NCI-H510A (cell line): ENCODE data around the gene SETD1A.

Source experiments
- DNase-seq: peaks from one replicate; lab custom pipeline; 2025; lab: John Stamatoyannopoulos, UW

Gene SETD1A

GRCh38 chr16:30982548-30983288 is 25.2 kb downstream of the SETD1A start:
- no peak for DNase-seq

GRCh38 chr16:30983289-30983889 is 25.8 kb downstream of the SETD1A start:
- DNase-seq: no peak

DNA sequence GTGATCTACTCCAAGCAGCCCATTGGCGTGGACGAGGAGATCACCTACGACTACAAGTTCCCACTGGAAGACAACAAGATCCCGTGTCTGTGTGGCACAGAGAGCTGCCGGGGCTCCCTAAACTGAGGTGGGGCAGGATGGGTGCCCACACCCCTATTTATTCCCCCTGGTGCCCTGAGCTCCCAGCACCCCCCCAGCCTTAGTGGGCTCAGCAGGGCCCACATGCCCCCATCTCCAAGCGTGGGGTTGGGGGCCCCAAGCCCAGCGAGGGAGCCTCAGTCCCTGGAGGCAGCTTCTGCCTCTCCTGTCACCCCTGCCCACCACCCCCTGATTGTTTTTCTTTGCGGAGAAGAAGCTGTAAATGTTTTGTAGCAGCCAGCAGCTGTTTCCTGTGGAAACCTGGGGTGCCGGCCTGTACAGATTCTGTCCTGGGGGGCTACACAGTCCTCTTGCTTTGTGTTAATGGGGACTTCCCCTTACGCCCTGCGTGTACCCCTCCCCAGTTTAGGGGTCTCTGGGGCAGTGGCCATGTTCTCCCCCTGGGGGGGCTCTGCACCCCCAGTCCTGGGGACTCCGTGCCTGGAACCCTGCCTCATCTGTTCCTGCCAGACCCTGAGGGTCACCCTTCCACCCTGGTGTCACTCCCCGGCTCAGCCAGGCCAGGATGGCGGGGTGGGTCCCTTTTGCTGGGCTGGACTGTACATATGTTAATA is 26.5 kb downstream of the SETD1A start:
- no peak for DNase-seq

DNA sequence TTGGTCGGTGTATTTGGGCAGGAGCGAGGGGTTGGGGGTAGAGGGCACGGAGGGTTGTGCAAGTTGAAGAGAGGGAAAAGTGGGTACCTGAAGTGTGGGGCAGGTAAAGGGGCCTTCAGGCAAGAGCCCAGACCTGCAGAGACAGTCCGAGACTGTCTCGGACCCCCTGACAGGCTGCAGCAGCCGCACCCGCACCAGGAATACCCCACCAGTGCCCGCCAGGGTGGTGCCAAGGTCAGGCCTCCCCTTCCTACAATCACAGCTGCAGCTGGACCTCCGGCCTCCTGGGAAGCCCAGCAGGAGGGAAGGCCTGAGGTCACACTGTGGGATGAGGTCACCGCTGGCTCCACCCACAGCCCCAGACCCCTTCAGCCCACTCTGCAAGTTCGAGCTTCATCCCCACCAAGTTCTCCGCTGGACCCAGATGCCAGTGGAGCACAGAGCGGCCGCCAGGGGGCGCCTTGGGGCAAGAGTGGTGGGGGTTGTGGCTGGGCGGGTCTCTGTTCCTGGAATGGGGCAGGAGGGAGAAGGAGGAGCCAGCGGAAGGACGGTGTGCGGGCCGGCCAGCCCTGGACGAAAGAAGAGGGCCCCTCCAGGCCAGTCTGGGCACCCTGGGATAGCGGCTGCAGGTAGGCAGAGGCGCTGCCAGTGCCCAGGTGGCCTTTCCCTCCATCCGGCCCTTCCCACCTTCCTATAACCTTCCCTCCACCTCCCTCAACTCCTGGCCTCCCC is 27.3 kb downstream of the SETD1A start, which contains the start of gene HSD3B7:
Gene HSD3B7 (plus strand): TSS at position 539 of the 732 bp plus-strand sequence. CDS start 452 bp downstream, outside the sequence.
- peak; percentile 61 for DNase-seq

- DNase-seq: peak; percentile 83
Observed at GRCh38 chr16:30985401-30986128, 28.0 kb downstream of the SETD1A start.

DNA sequence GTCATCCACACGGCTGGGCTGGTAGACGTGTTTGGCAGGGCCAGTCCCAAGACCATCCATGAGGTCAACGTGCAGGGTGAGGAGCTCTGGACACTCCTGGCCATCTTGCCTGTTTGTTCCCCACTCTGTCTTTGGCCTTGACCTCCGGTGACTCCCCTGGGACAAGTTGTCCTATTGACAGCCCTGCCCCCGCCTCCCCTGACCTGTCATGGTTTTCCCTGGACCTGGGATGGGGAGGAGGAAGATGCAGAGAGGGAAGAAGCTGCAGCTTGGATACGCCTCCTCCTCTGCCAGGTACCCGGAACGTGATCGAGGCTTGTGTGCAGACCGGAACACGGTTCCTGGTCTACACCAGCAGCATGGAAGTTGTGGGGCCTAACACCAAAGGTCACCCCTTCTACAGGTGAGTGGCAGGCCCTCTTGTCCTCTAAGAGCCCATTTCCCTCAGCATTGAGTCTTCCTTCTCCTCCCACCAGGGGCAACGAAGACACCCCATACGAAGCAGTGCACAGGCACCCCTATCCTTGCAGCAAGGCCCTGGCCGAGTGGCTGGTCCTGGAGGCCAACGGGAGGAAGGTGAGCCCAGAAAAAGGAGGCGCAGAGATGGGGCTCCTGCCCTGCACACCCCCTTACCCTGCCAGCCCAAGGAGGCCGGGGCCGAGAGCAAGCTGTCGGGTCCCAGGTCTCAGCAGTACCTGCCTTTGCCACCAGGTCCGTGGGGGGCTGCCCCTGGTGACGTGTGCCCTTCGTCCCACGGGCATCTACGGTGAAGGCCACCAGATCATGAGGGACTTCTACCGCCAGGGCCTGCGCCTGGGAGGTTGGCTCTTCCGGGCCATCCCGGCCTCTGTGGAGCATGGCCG is 28.8 kb downstream of the SETD1A start:
- no peak for DNase-seq

DNA sequence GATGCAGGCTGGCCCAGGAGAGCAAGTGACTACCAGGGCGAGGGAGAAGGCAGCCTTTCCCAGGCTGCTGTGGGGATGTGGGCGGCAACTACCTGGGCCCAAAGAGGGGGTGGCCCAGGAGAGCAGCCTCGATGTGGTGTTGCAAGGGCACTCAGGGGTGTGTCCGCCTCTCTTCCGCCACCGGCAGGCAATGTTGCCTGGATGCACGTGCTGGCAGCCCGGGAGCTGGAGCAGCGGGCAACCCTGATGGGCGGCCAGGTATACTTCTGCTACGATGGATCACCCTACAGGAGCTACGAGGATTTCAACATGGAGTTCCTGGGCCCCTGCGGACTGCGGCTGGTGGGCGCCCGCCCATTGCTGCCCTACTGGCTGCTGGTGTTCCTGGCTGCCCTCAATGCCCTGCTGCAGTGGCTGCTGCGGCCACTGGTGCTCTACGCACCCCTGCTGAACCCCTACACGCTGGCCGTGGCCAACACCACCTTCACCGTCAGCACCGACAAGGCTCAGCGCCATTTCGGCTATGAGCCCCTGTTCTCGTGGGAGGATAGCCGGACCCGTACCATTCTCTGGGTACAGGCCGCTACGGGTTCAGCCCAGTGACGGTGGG is 30.1 kb downstream of the SETD1A start:
- no peak for DNase-seq

GRCh38 chr16:30989469-30990047 is 32.0 kb downstream of the SETD1A start:
- no peak for DNase-seq

- DNase-seq: no peak
Observed at GRCh38 chr16:30990105-30990504, 32.6 kb downstream of the SETD1A start.

- DNase-seq: no peak
Observed at GRCh38 chr16:30991052-30991451, 33.5 kb downstream of the SETD1A start.

GRCh38 chr16:30992276-30992780 is 34.8 kb downstream of the SETD1A start:
- DNase-seq: no peak

DNA sequence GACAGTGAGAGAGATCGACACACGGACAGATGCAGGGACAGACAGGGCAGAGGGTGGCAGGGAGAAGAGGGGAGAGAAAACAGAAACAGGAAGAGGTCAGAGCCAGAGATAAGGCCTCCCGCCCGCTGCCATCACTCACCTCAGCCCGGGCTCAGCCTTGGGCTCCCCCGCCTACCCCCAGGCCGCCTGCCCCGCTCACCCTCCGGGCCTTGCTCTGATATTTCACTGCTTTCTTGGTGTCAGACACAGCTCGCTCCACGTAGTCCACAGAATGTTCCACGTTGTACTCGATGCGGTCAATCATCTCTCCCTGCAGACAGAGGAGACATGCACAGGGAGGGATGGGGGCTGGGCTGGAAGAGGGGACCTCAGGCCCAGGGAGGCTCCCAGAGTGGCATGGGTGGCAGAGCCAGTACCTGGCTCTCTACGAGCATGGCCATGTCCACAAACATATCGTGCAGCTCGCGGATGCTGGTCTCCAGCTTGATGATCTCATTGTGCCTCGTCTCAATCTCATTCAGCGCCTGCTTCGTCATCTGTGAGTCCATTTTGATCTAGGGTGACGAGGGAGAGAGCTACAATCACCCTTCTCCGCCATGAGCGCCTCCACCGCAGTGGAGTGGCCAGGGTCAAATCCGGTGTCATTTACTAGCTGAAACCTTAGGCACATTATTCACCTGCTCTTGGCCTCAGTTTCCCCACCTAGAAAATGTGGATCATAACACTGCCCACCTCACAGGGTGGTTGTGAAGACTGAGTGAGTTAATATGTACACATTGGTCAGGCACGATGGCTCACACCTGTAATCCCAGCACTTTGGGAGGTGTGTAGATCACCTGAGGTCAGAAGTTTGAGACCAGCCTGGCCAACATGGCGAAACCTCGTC is 35.6 kb downstream of the SETD1A start:
- no peak for DNase-seq

GRCh38 chr16:30995927-30996323 is 38.4 kb downstream of the SETD1A start:
- DNase-seq: no peak

DNA sequence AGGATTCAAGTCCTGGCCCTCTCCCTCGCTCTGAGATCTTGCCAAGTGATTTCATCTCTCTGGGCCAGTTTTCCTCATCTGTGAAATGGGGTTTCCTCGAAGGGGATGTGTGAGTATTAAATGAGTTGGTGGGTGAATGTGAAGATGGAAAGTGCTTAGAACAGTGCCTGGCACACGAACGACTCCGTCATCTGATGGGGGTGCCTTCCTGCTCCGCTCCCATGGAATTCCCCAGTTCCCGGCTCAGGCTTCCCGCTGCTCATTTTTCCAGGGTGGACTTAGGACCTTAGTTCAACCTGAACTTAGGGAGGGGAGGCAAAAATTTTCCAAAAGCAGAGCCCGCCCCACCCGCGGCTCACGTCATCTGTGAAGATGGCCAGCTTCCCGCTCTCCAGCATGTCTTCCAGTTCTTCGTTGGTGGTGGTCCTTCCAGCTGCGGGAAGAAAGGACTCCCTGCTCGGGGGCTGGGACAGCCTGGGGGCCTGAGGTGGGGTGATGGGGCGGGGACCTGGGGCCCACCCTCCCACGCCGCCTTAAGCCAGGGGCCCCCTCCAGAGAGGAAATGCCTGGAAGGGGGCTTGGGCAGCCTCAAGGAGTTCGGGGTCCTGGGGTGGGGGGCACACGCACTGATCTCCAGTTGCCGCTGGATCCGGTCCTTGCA is 38.9 kb downstream of the SETD1A start:
- DNase-seq: no peak

DNA sequence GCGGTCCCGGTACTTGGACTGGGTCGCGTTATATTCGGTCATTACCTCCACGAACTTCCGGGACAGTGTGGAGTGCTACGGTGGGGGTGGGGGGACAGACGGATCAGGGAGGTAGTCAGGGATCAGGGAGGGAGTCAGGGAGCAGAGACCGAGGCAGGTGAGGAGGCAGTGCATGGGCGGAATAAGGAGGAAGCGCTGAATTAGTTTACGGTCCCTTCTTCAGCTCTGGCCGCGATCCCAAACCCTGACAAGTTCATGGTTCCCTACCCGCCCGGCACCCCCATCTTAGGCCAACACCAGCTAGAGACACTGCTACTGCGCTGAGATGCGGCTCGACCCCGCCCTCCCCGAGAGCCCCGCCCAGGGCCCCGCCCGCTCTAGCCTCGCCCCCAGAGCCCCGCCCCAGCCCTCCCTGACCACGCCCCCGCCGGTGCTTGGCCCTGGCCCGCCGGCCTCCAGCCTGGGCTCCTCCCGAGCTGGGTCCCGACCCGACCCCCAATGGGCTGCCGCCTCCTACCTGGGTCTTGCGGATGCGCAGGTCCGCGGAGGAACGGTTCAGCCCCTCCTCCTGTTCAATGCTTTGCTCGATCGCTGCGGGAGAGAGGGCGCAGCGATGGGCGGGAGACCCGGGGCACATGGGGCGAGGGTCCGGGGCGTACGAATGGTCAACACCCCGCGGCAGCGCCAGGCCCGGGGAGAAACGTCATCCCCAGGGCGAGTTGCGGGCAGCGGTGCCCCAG is 39.6 kb downstream of the SETD1A start:
- DNase-seq: peak; percentile 24

DNA sequence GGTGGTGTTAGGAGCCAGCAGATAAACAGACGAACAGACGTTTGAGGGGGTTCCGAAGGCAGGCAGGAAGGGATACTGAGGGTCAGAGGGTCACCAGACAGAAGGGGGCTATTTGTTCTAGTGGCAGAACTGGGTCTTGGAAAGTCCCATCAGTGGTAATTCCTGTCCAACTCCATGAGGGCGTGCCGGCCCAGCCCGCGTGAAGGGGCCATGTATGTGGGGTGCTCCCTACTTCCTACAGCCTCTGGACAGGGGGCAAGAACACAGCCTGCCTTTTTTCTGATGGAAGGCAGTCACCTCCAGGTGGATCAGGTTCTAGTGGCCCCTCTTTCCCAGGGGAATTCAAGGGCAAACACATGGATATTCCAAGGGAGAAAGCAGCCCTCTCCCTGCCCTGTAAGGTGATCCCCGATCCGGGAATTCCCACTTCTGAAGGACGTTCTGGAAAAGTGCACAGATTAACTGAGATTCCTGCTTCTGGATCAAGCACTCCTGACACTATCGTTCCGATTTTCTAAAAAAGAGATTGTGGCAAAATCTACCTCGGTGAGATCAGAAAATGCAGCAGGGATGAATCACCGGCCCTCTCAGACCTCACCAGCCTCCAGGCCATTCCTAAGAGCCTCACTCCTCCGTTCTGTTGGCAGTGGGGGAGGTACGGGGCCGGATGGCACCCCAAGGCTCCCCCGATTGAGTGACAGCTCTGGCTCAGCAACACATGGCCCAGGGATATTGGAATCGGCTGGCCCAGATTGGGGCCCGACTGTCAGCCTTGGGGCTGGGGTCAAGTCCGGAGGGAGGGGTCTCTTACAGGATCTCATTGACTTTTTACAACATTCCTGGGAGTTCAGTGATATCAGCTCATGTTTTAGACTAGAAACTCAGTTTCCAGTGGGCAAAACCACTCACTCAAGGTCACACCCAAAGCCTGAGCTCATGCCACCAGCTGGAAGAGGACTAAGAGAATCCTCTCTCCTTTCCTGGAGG is 40.5 kb downstream of the SETD1A start:
- DNase-seq: no peak
